ENCODE data around the gene COL20A1. TPM values are rescaled to one million over a fixed set of nuclear protein-coding genes. Genes with fewer than 3 reads are reported as not detected.
A peak's percentile ranks its signal among the peaks of the same experiment; 100 is the strongest.

The COL20A1 gene
- total and polyA plus RNA-seq, 2 of the 13 experiments (the other 11 are each of a cell fraction or from before 2014, with no cell fraction given): not detected

DNA sequence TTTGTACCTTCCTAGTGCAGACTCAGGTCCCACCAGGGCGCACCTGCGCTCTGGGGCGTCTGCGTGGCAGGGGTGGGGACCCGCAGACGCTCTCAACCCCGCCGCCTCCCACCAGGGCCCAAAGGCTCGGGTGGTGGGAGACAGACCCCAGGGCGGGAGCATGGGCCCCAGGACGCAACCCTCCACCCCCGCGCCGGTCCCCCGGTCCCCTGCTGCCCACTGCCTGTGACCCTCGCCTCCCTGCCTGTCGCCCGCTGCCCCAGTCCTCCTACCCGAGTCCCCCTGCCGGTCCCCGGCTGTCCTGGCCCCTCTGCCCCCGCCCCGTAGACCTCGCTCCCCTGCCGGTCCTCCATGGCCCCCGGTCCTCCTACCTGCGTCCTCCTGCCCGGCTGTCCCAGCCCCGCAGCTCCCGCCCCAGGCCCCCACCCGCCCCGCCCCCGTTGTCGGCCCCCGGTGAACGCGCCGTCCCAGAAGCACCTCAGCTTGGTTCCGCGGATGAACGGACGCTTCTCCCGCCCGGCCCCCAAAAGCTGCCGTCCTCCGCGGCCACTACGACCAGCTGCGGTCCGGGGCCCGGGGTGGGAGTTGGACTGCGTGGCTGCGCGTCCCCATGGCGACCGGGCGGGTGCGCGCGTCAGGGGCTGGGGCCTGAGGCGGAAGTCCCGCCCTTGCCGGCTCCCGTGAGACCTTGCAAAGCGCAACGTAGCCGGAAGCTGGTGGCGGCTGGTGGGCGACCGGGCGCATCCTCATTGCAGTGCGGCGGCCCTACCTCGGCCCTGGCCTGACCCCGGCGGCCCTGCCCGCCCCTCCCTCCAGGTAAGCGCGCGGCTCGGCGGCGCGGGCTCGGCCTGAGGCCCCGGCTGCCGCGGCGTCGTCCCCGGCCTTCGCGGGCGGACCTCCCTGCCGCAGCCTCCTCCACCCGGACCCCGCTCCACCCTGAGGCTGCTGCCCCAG, 20.6 kb upstream of the COL20A1 start, which contains the start of gene ARFGAP1 (continued):
- TF ChIP-seq, protein P1, sequence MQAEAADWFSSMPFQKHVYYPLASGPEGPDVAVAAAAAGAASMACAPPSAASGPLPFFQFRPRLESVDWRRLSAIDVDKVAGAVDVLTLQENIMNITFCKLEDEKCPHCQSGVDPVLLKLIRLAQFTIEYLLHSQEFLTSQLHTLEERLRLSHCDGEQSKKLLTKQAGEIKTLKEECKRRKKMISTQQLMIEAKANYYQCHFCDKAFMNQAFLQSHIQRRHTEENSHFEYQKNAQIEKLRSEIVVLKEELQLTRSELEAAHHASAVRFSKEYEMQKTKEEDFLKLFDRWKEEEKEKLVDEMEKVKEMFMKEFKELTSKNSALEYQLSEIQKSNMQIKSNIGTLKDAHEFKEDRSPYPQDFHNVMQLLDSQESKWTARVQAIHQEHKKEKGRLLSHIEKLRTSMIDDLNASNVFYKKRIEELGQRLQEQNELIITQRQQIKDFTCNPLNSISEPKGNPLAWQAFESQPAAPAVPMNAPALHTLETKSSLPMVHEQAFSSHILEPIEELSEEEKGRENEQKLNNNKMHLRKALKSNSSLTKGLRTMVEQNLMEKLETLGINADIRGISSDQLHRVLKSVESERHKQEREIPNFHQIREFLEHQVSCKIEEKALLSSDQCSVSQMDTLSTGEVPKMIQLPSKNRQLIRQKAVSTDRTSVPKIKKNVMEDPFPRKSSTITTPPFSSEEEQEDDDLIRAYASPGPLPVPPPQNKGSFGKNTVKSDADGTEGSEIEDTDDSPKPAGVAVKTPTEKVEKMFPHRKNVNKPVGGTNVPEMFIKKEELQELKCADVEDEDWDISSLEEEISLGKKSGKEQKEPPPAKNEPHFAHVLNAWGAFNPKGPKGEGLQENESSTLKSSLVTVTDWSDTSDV (CRISPR knock-in tag; IDR thresholded peaks at IDR 0.05): no peak
- TF ChIP-seq, protein P2, sequence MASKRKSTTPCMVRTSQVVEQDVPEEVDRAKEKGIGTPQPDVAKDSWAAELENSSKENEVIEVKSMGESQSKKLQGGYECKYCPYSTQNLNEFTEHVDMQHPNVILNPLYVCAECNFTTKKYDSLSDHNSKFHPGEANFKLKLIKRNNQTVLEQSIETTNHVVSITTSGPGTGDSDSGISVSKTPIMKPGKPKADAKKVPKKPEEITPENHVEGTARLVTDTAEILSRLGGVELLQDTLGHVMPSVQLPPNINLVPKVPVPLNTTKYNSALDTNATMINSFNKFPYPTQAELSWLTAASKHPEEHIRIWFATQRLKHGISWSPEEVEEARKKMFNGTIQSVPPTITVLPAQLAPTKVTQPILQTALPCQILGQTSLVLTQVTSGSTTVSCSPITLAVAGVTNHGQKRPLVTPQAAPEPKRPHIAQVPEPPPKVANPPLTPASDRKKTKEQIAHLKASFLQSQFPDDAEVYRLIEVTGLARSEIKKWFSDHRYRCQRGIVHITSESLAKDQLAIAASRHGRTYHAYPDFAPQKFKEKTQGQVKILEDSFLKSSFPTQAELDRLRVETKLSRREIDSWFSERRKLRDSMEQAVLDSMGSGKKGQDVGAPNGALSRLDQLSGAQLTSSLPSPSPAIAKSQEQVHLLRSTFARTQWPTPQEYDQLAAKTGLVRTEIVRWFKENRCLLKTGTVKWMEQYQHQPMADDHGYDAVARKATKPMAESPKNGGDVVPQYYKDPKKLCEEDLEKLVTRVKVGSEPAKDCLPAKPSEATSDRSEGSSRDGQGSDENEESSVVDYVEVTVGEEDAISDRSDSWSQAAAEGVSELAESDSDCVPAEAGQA (IDR thresholded peaks at IDR 0.05; ENCODE audit: low read depth): peak; percentile 82
- TF ChIP-seq, protein P2 (CRISPR knock-in tag; IDR thresholded peaks at IDR 0.05; ENCODE audit: borderline replicate concordance): no peak
- 0 out of 2 replicates have a peak, but pooled peaks have one; percentile 62 for TF ChIP-seq ZNF761 (CRISPR knock-in tag; conservative IDR thresholded peaks at IDR 0.05)
- TF ChIP-seq ZNF782 (CRISPR knock-in tag; IDR thresholded peaks at IDR 0.05; ENCODE audit: borderline replicate concordance): peak; percentile 68; the same call in 1 of the 2 replicates
- TF ChIP-seq, protein P3, sequence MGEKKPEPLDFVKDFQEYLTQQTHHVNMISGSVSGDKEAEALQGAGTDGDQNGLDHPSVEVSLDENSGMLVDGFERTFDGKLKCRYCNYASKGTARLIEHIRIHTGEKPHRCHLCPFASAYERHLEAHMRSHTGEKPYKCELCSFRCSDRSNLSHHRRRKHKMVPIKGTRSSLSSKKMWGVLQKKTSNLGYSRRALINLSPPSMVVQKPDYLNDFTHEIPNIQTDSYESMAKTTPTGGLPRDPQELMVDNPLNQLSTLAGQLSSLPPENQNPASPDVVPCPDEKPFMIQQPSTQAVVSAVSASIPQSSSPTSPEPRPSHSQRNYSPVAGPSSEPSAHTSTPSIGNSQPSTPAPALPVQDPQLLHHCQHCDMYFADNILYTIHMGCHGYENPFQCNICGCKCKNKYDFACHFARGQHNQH (CRISPR knock-in tag; IDR thresholded peaks at IDR 0.05): peak; percentile 62; the same call in 1 of the 2 replicates
- TF ChIP-seq ZNF616 (CRISPR knock-in tag; IDR thresholded peaks at IDR 0.05; ENCODE audit: low read depth): peak; percentile 80
- TF ChIP-seq, protein P4, sequence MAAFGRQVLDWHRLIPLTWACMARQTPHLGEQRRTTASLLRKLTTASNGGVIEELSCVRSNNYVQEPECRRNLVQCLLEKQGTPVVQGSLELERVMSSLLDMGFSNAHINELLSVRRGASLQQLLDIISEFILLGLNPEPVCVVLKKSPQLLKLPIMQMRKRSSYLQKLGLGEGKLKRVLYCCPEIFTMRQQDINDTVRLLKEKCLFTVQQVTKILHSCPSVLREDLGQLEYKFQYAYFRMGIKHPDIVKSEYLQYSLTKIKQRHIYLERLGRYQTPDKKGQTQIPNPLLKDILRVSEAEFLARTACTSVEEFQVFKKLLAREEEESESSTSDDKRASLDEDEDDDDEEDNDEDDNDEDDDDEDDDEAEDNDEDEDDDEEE (CRISPR knock-in tag; IDR thresholded peaks at IDR 0.05): no peak
- TF ChIP-seq ZNF451 (CRISPR knock-in tag; IDR thresholded peaks at IDR 0.05): peak; percentile 81
- TF ChIP-seq CHD2 (IDR thresholded peaks at IDR 0.05; ENCODE audit: low read depth, low read length): peak; percentile 92
- TF ChIP-seq, protein P5, sequence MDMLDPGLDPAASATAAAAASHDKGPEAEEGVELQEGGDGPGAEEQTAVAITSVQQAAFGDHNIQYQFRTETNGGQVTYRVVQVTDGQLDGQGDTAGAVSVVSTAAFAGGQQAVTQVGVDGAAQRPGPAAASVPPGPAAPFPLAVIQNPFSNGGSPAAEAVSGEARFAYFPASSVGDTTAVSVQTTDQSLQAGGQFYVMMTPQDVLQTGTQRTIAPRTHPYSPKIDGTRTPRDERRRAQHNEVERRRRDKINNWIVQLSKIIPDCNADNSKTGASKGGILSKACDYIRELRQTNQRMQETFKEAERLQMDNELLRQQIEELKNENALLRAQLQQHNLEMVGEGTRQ (IDR thresholded peaks at IDR 0.05; ENCODE audit: low read depth, low read length): no peak
- TF ChIP-seq, protein P5 (CRISPR knock-in tag; IDR thresholded peaks at IDR 0.05; ENCODE audit: borderline replicate concordance): no peak
- peak; percentile 88; the same call in 1 of the 2 replicates for TF ChIP-seq TARDBP (CRISPR knock-in tag; IDR thresholded peaks at IDR 0.05)
- peak; percentile 48; the same call in 1 of the 2 replicates for TF ChIP-seq SNAPC2 (CRISPR knock-in tag; IDR thresholded peaks at IDR 0.05)
